ENCODE measurements around the gene BRD4. TPM values are rescaled to one million over a fixed set of nuclear protein-coding genes. Genes with fewer than 3 reads are reported as not detected.
"Not testable (repeated sequence)": the region's sequence is repeated elsewhere in the genome, so short reads cannot be mapped to it uniquely, and the experiment has no call there.

BRD4 gene
- total RNA-seq, 2 experiments from 2014 or later, result 123 to 125 TPM

GRCh38 chr19:15371119-15371518, 38.8 kb upstream of the BRD4 start:
- no peak overlapping the region for H3K27ac Mint-ChIP-seq
- DNase-seq, result no peak

GRCh38 chr19:15369594-15369891, 37.2 kb upstream of the BRD4 start:
- H3K4me3 Mint-ChIP-seq, result no peak overlapping the region
- ATAC-seq (no peak), DNase-seq (no peak)
- CTCF ChIA-PET, result no interaction called here
- H3K4me1 Mint-ChIP-seq, result peaks cover 2% of the 10 kb centered on the region
- no peaks in the 10 kb centered on the region for H3K9me3 Mint-ChIP-seq (ENCODE audit: low read depth)
- H3K27me3 Mint-ChIP-seq, result no peaks in the 10 kb centered on the region
- peaks cover 31% of the 10 kb centered on the region for H3K36me3 Mint-ChIP-seq
- H3K27ac Mint-ChIP-seq, result no peak overlapping the region

More at GRCh38 chr19:15371119-15371518, 38.8 kb upstream of the BRD4 start:
- Mint-ChIP-seq H3K4me1 (peaks cover 7% of the 10 kb centered on the region), H3K27me3 (no peaks in the 10 kb centered on the region), H3K4me3 (no peak overlapping the region), H3K9me3 (ENCODE audit: low read depth) (no peaks in the 10 kb centered on the region), H3K36me3 (peaks cover 23% of the 10 kb centered on the region)
- ATAC-seq, result no peak
- CTCF ChIA-PET, result no interaction called here

GRCh38 chr19:15368798-15369593, 36.7 kb upstream of the BRD4 start:
- Mint-ChIP-seq H3K27ac (no peak overlapping the region), H3K9me3 (ENCODE audit: low read depth) (no peaks in the 10 kb centered on the region), H3K27me3 (no peaks in the 10 kb centered on the region), H3K36me3 (peaks cover 31% of the 10 kb centered on the region), H3K4me3 (no peak overlapping the region), H3K4me1 (peaks cover 2% of the 10 kb centered on the region)
- CTCF ChIA-PET, result no interaction called here
- no peak for DNase-seq
- no peak for ATAC-seq

- H3K36me3 Mint-ChIP-seq, result peaks cover 35% of the 10 kb centered on the region
Measured at GRCh38 chr19:15368051-15368632, 35.8 kb upstream of the BRD4 start.

GRCh38 chr19:15367439-15367838, 35.1 kb upstream of the BRD4 start:
- CTCF ChIA-PET, result no interaction called here
- H3K36me3 Mint-ChIP-seq, result peaks cover 33% of the 10 kb centered on the region
- H3K9me3 Mint-ChIP-seq (ENCODE audit: low read depth), result no peaks in the 10 kb centered on the region
- no peak overlapping the region for H3K4me3 Mint-ChIP-seq
- DNase-seq (no peak), ATAC-seq (no peak)
- H3K27me3 Mint-ChIP-seq, result no peaks in the 10 kb centered on the region
- H3K4me1 Mint-ChIP-seq, result no peaks in the 10 kb centered on the region
- H3K27ac Mint-ChIP-seq, result no peak overlapping the region

More at GRCh38 chr19:15368051-15368632, 35.8 kb upstream of the BRD4 start:
- Mint-ChIP-seq H3K9me3 (ENCODE audit: low read depth) (no peaks in the 10 kb centered on the region), H3K4me1 (no peaks in the 10 kb centered on the region), H3K27ac (no peak overlapping the region), H3K27me3 (no peaks in the 10 kb centered on the region), H3K4me3 (no peak overlapping the region)
- DNase-seq (no peak), ATAC-seq (no peak)
- CTCF ChIA-PET, result no interaction called here

- DNase-seq (no peak), ATAC-seq (no peak)
- Mint-ChIP-seq H3K9me3 (ENCODE audit: low read depth) (no peaks in the 10 kb centered on the region), H3K4me3 (no peak overlapping the region), H3K27me3 (no peaks in the 10 kb centered on the region), H3K27ac (peak overlapping the region; percentile 19), H3K36me3 (peaks cover 46% of the 10 kb centered on the region), H3K4me1 (peaks cover 18% of the 10 kb centered on the region)
- CTCF ChIA-PET, result no interaction called here
Measured at GRCh38 chr19:15365264-15365663, 32.9 kb upstream of the BRD4 start.

- peaks cover 52% of the 10 kb centered on the region for H3K36me3 Mint-ChIP-seq
- not testable (repeated sequence) for H3K27ac Mint-ChIP-seq
Measured at GRCh38 chr19:15363791-15364190, 31.5 kb upstream of the BRD4 start.

GRCh38 chr19:15363048-15363447, 30.7 kb upstream of the BRD4 start:
- H3K27ac Mint-ChIP-seq; H3K4me3 Mint-ChIP-seq; DNase-seq; H3K9me3 Mint-ChIP-seq (ENCODE audit: low read depth); H3K27me3 Mint-ChIP-seq; CTCF ChIA-PET; ATAC-seq: not testable (repeated sequence)
- Mint-ChIP-seq H3K4me1 (peaks cover 25% of the 10 kb centered on the region), H3K36me3 (peaks cover 58% of the 10 kb centered on the region)

More at GRCh38 chr19:15363791-15364190, 31.5 kb upstream of the BRD4 start:
- DNase-seq; CTCF ChIA-PET; ATAC-seq; H3K27me3 Mint-ChIP-seq; H3K9me3 Mint-ChIP-seq (ENCODE audit: low read depth); H3K4me3 Mint-ChIP-seq: not testable (repeated sequence)
- peaks cover 25% of the 10 kb centered on the region for H3K4me1 Mint-ChIP-seq

- not testable (repeated sequence) for H3K4me3 Mint-ChIP-seq; H3K27me3 Mint-ChIP-seq; DNase-seq; H3K9me3 Mint-ChIP-seq (ENCODE audit: low read depth)
- peak; percentile 92 for ATAC-seq
- peak overlapping the region; percentile 68 for H3K27ac Mint-ChIP-seq
- CTCF ChIA-PET, result interaction anchor here (0.5 to 1.9 kb wide), 4 partner anchors 20 to 196 kb away, joined by 3 to 4 read pairs (median 4); partner anchors contain the start of genes AKAP8 and AKAP8L
- peaks cover 56% of the 10 kb centered on the region for H3K36me3 Mint-ChIP-seq
- H3K4me1 Mint-ChIP-seq, result peaks cover 25% of the 10 kb centered on the region
Measured at GRCh38 chr19:15360015-15360414, 27.7 kb upstream of the BRD4 start.

GRCh38 chr19:15358918-15359317, 26.6 kb upstream of the BRD4 start:
- DNase-seq, result no peak
- Mint-ChIP-seq H3K36me3 (peaks cover 61% of the 10 kb centered on the region), H3K4me3 (no peak overlapping the region), H3K27ac (peak overlapping the region; percentile 31), H3K27me3 (no peaks in the 10 kb centered on the region), H3K4me1 (peaks cover 25% of the 10 kb centered on the region), H3K9me3 (ENCODE audit: low read depth) (no peaks in the 10 kb centered on the region)
- CTCF ChIA-PET, result interaction anchor here (0.9 to 1.9 kb wide), 4 partner anchors 10 to 197 kb away, joined by 3 to 5 read pairs (median 4); partner anchors contain the start of gene AKAP8
- no peak for ATAC-seq

GRCh38 chr19:15357906-15358305, 25.6 kb upstream of the BRD4 start:
- no peaks in the 10 kb centered on the region for H3K27me3 Mint-ChIP-seq
- ATAC-seq, result no peak

GRCh38 chr19:15354566-15355296, 22.4 kb upstream of the BRD4 start:
- no peak for ATAC-seq
- peak overlapping the region; percentile 22 for H3K27ac Mint-ChIP-seq

More at GRCh38 chr19:15357906-15358305, 25.6 kb upstream of the BRD4 start:
- no peak overlapping the region for H3K27ac Mint-ChIP-seq
- peaks cover 25% of the 10 kb centered on the region for H3K4me1 Mint-ChIP-seq
- no peak for DNase-seq
- CTCF ChIA-PET, result interaction anchor here (0.7 kb wide), 1 partner anchor 196 kb away, joined by 3 read pairs; no protein-coding TSS in a partner anchor
- peaks cover 63% of the 10 kb centered on the region for H3K36me3 Mint-ChIP-seq
- no peak overlapping the region for H3K4me3 Mint-ChIP-seq
- no peaks in the 10 kb centered on the region for H3K9me3 Mint-ChIP-seq (ENCODE audit: low read depth)

GRCh38 chr19:15353908-15354307, 21.6 kb upstream of the BRD4 start:
- ATAC-seq (no peak), DNase-seq (no peak)
- no peaks in the 10 kb centered on the region for H3K9me3 Mint-ChIP-seq (ENCODE audit: low read depth)
- H3K27me3 Mint-ChIP-seq, result no peaks in the 10 kb centered on the region
- no peaks in the 10 kb centered on the region for H3K4me1 Mint-ChIP-seq
- H3K36me3 Mint-ChIP-seq, result peaks cover 40% of the 10 kb centered on the region
- CTCF ChIA-PET, result interaction anchor here (0.7 kb wide), 1 partner anchor 18 kb away, joined by 3 read pairs; no protein-coding TSS in a partner anchor
- H3K27ac Mint-ChIP-seq, result no peak overlapping the region
- no peak overlapping the region for H3K4me3 Mint-ChIP-seq

More at GRCh38 chr19:15354566-15355296, 22.4 kb upstream of the BRD4 start:
- CTCF ChIA-PET, result interaction anchor here (0.5 kb wide), 1 partner anchor 46 kb away, joined by 3 read pairs; no protein-coding TSS in a partner anchor
- H3K9me3 Mint-ChIP-seq (ENCODE audit: low read depth), result no peaks in the 10 kb centered on the region
- peaks cover 45% of the 10 kb centered on the region for H3K36me3 Mint-ChIP-seq
- H3K27me3 Mint-ChIP-seq, result no peaks in the 10 kb centered on the region
- H3K4me3 Mint-ChIP-seq, result no peak overlapping the region
- no peak for DNase-seq
- peaks cover 3% of the 10 kb centered on the region for H3K4me1 Mint-ChIP-seq

Measured in activated CD8-positive, alpha-beta memory T cell treated with anti-CD3 and anti-CD28 coated beads, Interleukin-2, amount 10 ng/mL, durations not matched to agents 7 days and 5 days (primary cell).